ENCODE measurements around the gene IL2RA.

DNA sequence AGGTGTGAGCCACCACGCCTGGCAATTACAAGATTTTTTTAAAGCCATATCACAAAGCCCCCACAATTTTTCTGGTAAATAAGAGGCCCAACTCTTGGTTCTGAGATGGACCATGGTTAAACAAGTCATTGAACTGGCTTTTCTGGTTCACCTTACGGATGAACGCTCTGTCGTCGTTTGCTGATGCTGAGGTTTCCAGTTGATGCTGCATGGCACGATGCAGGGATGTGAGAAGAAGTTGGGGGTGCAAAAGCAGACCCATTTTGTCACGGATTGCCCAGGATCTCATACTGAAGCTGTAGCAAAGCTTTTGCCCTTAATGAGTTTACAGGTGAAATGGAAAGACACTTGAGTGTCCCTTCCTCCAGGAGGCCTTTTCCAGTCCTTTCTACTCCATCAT, 2.0 kb upstream of the IL2RA start:
- TF ChIP-seq, protein P1, sequence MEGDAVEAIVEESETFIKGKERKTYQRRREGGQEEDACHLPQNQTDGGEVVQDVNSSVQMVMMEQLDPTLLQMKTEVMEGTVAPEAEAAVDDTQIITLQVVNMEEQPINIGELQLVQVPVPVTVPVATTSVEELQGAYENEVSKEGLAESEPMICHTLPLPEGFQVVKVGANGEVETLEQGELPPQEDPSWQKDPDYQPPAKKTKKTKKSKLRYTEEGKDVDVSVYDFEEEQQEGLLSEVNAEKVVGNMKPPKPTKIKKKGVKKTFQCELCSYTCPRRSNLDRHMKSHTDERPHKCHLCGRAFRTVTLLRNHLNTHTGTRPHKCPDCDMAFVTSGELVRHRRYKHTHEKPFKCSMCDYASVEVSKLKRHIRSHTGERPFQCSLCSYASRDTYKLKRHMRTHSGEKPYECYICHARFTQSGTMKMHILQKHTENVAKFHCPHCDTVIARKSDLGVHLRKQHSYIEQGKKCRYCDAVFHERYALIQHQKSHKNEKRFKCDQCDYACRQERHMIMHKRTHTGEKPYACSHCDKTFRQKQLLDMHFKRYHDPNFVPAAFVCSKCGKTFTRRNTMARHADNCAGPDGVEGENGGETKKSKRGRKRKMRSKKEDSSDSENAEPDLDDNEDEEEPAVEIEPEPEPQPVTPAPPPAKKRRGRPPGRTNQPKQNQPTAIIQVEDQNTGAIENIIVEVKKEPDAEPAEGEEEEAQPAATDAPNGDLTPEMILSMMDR (IDR thresholded peaks at IDR 0.05), result no peak
- TF ChIP-seq POLR2A (IDR thresholded peaks at IDR 0.05), result no peak
